Measurements from ENCODE around the gene TSPAN15.

Gene TSPAN15

GRCh38 chr10:69411476-69411875 is 39.8 kb upstream of the TSPAN15 start:
- TF ChIP-seq CTCF (IDR thresholded peaks at IDR 0.05; ENCODE audit: low read depth, low read length, missing control alignments) = no peak
- no peak for DNase-seq (ENCODE audit: extremely low read depth, low read depth)

DNA sequence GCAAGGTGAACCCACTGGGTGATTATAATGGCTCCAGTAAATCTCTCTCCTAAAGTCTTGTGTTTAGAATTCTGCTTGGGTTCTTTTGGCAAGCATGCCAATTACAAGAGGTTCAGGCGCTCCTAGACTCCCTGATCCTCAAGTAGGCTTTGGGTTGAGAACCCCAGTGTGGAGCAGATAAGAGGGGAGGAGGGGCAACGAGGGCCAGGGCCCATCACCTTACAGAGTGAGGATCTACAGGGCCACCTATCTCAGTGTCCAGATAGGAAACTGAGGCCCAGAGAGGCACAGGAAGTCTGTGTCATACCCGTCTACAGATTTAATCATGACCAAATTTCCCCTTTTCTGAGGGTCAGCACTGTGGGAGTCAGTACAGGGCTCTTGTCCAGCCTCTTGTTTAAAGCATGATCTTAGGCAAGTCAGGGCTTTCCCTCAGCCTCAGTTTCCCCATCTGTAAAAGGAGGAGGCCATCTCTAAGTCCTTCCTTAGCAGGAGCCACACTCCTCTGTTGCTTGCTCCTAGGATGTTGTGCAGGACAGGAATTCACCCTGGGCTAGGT is 39.0 kb upstream of the TSPAN15 start:
- no peak for DNase-seq (ENCODE audit: extremely low read depth, low read depth)
- no peak overlapping the region for H3K4me3 ChIP-seq (replicated peaks; ENCODE audit: low read depth, low read length)
- no peak for TF ChIP-seq CTCF (IDR thresholded peaks at IDR 0.05; ENCODE audit: low read depth, low read length, missing control alignments)

More at GRCh38 chr10:69411476-69411875, 39.8 kb upstream of the TSPAN15 start:
- no peak overlapping the region for H3K4me3 ChIP-seq (replicated peaks; ENCODE audit: low read depth, low read length)

DNA sequence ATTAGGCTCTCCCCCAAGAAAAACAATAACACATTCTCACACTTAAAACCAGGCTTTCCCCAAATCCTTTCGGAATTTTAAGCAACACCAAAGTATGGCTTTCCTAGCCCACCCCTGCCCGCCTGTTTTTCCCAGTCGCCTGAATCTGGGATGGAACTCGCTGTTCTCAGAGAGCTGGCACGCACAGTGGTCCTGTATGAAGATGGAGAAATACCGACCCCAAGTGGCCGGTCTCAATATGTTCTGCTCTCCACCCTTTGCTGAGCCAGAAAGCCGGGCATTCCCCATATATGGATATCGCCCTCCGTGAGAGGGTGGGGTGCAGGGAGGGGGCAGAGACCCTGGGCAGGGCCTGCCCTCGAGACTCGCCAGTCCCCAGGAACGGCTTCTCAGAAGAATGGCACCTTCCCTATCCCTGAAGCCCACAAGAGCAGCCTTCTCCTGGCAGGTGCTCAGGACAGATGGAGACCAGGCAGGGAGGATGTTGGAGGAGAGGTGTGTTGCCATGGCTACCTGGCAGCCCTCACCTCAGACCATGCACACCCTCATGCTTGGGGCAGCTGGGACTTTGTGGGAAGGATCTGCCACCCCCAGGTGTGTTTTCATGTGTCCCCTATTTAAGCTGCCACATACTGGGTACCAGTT is 37.9 kb upstream of the TSPAN15 start:
- peak; percentile 42 for DNase-seq (ENCODE audit: extremely low read depth, low read depth)
- no peak overlapping the region for H3K4me3 ChIP-seq (replicated peaks; ENCODE audit: low read depth, low read length)
- TF ChIP-seq CTCF (IDR thresholded peaks at IDR 0.05; ENCODE audit: low read depth, low read length, missing control alignments) = peak; percentile 65

- no peak overlapping the region for H3K4me3 ChIP-seq (replicated peaks; ENCODE audit: low read depth, low read length)
- no peak for TF ChIP-seq CTCF (IDR thresholded peaks at IDR 0.05; ENCODE audit: low read depth, low read length, missing control alignments)
- no peak for DNase-seq (ENCODE audit: extremely low read depth, low read depth)
Observed at GRCh38 chr10:69414036-69415018, 36.9 kb upstream of the TSPAN15 start.

DNA sequence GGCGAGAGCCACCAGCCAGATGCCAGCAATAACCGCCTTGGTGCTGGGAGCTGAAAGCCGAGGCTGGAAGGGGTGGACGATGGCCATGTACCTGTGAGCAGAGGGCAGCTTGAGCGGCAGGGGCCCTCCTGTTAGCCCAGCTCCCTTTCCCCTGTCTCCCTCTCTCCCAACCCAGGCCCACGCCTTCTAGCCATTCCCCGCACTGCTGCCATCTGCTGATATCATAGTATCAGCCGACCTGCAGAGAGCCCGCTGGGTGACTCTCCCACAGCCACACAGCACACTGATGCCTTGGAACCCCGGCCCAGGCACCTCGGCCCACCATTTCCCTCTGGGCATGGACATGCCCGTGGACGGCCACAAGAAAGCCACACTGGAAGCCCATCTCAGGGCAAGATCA is 36.2 kb upstream of the TSPAN15 start:
- no peak for TF ChIP-seq CTCF (IDR thresholded peaks at IDR 0.05; ENCODE audit: low read depth, low read length, missing control alignments)
- no peak overlapping the region for H3K4me3 ChIP-seq (replicated peaks; ENCODE audit: low read depth, low read length)
- no peak for DNase-seq (ENCODE audit: extremely low read depth, low read depth)

DNA sequence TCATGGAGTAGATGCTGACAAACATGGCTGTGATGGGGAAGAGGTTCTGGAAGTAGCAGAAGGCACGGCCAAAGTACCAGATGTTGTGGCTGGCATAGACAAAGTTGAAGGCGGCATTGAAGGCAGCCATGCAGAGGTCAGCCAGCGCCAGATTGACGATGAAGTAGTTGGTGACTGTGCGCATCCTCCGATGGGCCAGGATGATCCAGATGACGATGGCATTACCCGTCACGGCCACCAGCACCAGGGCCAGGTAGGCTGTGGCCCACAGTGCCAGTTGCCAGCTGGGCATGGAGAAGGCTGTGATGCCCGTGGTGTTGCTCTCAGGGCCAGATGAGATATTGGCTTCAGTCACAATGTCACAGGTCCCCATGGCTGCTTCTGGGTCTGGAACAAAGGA is 35.3 kb upstream of the TSPAN15 start:
- TF ChIP-seq CTCF (IDR thresholded peaks at IDR 0.05; ENCODE audit: low read depth, low read length, missing control alignments) = no peak
- no peak overlapping the region for H3K4me3 ChIP-seq (replicated peaks; ENCODE audit: low read depth, low read length)
- DNase-seq (ENCODE audit: extremely low read depth, low read depth) = no peak
